ENCODE measurements around the gene FEZF1. TPM values are rescaled to one million over a fixed set of nuclear protein-coding genes. Genes with fewer than 3 reads are reported as not detected.

The FEZF1 gene
- total RNA-seq, 6 donors from 2014 or later, result 0.27 TPM; not detected in 5

DNA sequence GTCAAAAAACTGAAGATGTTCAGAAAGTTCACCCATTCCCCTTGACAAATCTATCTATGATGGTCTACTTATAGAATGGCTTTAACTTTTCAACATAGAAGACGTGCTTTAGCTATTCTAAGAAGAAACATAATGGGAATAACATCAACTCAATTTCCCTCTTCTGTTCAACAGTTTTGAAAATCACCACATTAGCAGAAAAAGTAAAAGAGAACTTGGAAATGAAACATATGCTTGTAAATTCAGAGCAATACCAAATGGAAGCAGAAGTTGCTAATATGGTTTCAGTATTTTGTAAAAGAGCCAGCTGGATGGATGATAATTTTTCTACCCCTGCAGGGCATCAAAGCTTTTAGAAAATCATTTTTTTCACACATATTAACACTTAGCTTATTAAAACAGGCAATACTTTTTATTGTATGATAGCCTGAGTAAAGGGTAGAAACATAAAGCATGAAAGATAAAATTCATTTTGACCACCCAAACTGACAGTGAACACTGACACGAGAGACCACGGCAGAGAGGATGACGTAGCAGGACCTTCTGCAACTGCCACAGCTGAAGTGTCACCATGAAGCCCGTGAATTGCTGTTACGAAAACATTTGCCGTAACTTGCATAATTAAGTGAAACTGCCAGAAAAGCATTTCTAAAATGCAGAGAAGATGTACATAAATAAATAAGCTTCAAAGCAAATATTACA is 39.2 kb upstream of the FEZF1 start:
- 77 to 87% methylated on average over 7 of the region's 7 CpGs for WGBS, 2 donors
- Histone ChIP-seq H3K4me3 (no peak overlapping the region), H3K36me3 (peaks cover 0 to 15% (median 0%) of the 10 kb centered on the region in 4 donors), H3K27ac (no peak overlapping the region), H3K4me1 (no peaks in the 10 kb centered on the region), H3K9me3 (no peaks in the 10 kb centered on the region), H3K27me3 (no peaks in the 10 kb centered on the region)
- ATAC-seq (ENCODE audit: low FRiP score in 2 of 2) (no peak), DNase-seq (no peak)
- no peak for TF ChIP-seq CTCF (IDR thresholded peaks at IDR 0.05)
- no peak for TF ChIP-seq POLR2A (IDR thresholded peaks at IDR 0.05)
- TF ChIP-seq POLR2AphosphoS5 (IDR thresholded peaks at IDR 0.05), result no peak

GRCh38 chr7:122340427-122340826 is 35.9 kb upstream of the FEZF1 start:
- Histone ChIP-seq H3K9me3 (no peaks in the 10 kb centered on the region), H3K4me3 (no peak overlapping the region), H3K27me3 (no peaks in the 10 kb centered on the region), H3K4me1 (no peaks in the 10 kb centered on the region), H3K36me3 (peaks cover 0 to 8% (median 0%) of the 10 kb centered on the region in 4 donors), H3K27ac (no peak overlapping the region)
- TF ChIP-seq POLR2A (IDR thresholded peaks at IDR 0.05), result no peak
- TF ChIP-seq POLR2AphosphoS5 (IDR thresholded peaks at IDR 0.05), result no peak
- TF ChIP-seq CTCF (IDR thresholded peaks at IDR 0.05), result no peak
- TF ChIP-seq EP300 (IDR thresholded peaks at IDR 0.05), result no peak
- ATAC-seq (ENCODE audit: low FRiP score in 2 of 2), result no peak
- no peak for DNase-seq
- 100% methylated on average over 1 of the region's 1 CpG for WGBS, 2 donors

DNA sequence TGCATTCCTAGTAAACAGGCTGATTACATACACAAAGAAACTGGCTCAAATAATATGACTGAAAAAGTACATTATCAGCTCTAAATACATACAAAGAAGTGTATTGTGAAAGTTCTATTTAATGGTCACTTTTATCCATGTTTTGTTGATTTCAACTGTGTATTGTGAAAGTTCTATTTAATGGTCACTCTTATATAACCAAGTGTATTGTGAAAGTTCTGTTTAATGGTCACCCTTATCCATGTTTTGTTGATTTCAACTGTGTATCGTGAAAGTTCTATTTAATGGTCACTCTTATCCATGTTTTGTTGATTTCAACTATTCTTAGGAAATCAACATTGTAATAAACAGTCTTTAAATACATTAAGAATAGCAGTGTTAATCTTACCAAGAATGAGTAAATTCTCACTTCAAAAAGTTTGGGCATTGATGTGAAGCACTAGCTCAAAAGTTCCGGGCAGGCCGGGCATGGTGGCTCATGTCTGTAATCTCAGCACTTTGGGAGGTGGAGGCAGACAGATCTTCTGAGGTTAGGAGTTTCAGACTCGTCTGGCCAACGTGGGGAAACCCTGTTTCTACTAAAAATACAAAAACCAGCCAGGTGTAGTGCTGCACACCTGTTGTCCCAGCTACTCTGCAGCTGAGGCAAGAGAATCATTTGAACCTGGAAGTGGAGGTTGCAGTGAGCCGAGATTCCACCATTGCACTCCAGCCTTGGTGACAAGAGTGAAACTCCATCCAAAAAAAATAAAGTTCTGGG is 34.8 kb upstream of the FEZF1 start:
- DNase-seq (no peak), ATAC-seq (ENCODE audit: low FRiP score in 2 of 2) (no peak)
- Histone ChIP-seq H3K27ac (no peak overlapping the region), H3K9me3 (no peaks in the 10 kb centered on the region), H3K36me3 (peaks cover 0 to 3% (median 0%) of the 10 kb centered on the region in 4 donors), H3K27me3 (no peaks in the 10 kb centered on the region), H3K4me3 (no peak overlapping the region), H3K4me1 (no peaks in the 10 kb centered on the region)
- TF ChIP-seq CTCF (IDR thresholded peaks at IDR 0.05) (no peak), EP300 (IDR thresholded peaks at IDR 0.05) (no peak), POLR2AphosphoS5 (IDR thresholded peaks at IDR 0.05) (no peak), POLR2A (IDR thresholded peaks at IDR 0.05) (no peak)
- 85 to 93% methylated on average over 6 of the region's 6 CpGs for WGBS, 2 donors

GRCh38 chr7:122337011-122337410 is 32.5 kb upstream of the FEZF1 start:
- DNase-seq (no peak), ATAC-seq (ENCODE audit: low FRiP score in 2 of 2) (no peak)
- Histone ChIP-seq H3K4me3 (no peak overlapping the region), H3K36me3 (no peaks in the 10 kb centered on the region), H3K9me3 (no peaks in the 10 kb centered on the region), H3K27ac (no peak overlapping the region), H3K4me1 (no peaks in the 10 kb centered on the region), H3K27me3 (no peaks in the 10 kb centered on the region)
- TF ChIP-seq CTCF (IDR thresholded peaks at IDR 0.05) (no peak), POLR2AphosphoS5 (IDR thresholded peaks at IDR 0.05) (no peak), EP300 (IDR thresholded peaks at IDR 0.05) (no peak), POLR2A (IDR thresholded peaks at IDR 0.05) (no peak)
- 86 to 90% methylated on average over 2 of the region's 2 CpGs for WGBS, 2 donors

All from upper lobe of left lung (tissue), 6 donors.